LNCAP (cell line): ENCODE measurements around the gene RBM6.

Source experiments
- CTCF ChIP-seq: fragments of 450-650 bp; IDR thresholded peaks from 2 replicates; pipeline ENCODE4 v1.5.1; 2017; ENCODE audit warnings: mild to moderate bottlenecking

RBM6 gene

DNA sequence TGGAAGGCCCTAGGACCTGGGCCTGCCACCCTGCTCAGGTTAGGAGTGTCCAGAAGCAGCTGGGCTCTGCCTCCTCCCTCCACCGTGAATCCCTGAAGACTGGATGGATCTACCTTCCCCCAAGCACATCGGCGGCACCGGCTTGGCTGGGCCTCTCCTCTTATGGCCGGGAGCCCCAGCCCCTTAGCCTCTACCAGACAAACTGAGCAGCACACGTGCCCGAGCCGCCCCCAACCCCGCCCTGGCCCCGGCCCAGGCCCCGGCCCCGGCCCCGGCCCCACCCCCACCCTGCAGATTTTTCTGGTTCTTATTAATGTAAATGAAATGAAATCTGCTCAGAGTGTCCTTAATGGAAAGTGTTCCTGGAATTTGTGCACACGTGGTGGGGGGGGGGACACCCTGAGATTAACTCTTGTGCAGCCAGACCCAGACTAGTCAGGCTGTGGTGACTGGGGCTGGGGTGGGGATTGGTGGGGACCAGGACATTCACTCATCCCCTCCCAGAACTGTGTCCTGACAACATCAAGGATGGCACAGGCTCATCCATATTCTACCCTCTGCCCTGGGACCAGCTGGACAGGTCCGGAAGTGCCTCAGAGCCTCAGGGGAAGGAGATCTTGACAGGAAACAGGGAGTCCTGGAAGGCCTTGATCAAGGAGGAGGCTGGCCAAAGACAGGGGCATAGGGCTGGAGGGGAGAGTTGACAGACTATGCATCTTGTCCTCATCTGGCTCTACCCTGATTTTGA, 184.3 kb downstream of the RBM6 start:
- TF ChIP-seq CTCF = no peak

DNA sequence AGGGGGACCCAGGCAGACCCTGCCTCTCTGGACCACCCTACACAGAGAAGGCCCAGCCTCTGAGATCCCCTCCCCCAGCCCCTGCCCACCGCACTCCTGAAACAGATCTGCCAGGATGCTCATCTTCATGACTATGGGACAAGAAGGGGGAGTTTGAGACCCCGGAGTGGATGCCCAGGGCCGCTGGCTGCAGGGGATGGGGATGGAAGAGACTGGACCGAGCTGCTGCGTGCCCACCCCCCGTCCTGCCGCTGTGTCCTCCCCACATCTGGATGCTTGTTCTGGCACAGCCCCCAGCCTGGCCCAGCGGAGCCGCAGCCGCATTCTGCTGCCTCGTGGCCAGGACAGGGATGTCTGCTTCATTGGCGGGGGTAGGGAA, 184.8 kb downstream of the RBM6 start:
- no peak for TF ChIP-seq CTCF

DNA sequence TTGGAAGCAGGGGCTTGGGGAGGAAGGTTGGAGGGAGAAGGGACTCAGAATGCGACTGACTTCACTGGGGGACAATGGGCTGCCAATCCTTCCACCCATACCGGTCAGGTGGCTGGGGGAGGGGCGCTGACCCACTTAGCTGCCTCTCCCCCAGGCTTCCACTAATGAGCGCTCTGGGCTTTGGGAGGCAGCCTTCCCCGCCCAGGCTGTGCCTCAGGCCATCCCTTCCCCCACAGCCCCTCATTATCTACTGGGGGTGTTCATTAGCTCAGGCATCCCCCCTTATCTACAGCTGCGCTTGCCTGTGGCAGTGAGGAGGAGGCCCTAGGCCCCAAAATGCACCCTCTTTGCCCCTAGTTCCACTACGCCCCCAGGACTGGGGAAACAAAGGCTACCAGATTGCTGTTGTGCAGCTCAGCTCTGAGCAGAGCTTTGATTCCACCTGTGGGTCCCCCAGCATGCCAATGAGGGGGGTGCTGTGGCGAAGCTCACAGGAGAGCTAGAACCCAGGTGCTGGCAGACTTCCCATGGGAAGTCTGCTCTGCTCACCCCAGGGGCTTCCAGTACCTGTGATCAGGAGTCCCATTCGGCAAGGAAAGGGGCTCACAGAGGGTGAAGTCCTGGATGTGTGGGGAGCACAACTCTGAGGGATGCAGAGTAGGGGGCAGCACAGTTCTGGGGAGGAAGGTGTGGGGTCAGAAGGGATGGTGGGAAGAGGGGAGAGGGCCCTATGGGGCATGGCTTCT, 185.8 kb downstream of the RBM6 start:
- no peak for TF ChIP-seq CTCF

DNA sequence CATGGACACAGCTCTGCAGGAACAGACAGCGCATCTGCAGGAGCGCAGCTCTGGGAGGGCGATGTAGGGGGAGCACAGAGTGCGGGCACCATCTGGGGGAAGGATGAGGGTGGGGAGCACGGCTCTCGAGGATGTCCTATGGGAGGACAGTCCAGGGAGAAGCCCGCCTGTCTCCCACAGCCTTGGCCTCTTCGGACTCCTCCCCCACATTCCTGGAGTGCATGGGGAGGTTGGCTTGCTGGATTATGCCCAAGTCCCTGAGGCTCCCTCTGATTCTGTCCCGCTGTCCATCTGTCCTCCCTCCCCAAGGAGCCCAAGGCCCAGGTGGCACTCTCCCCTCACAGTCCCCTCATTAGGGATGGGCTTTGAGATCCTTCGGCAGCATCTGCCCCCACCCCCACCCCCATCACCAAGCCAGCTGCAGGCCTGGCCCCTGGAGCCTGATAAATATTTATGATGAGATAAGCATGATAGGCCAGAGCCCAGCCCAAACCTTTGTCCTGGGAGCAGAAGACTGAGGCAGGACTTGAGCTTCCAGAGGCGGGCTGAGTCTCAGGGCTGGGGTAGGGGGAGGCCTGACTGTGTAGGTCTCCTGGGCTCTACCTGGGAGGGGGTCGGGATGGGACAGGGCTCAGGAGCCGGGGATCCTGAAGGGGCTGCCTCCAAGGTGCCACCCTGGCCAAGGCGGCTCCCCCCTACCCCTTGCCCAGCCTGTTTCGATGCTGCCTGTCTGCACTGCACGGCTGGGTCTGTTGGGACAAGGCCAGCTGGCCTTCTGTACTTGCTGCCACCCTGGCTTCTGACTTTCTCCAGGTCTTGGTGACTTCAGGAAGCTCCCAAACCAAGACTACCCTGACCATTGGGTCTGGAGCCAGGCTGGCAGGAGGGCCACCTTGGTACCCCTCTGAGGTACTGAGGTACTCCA, 186.6 kb downstream of the RBM6 start:
- no peak for TF ChIP-seq CTCF
